OCI-LY3 (cell line): ENCODE measurements around the gene SRD5A1.

ENCODE experiments used
- H2AFZ ChIP-seq: fragments of 200-600, 300-600 bp; shearing (Covaris generic); 2 replicates; pipeline ENCODE4 v1.6.0; 2014; ENCODE audit warnings: antibody characterized with exemption, low read depth, low read length
- H3K27ac ChIP-seq: fragments of 200-600, 300-600 bp; sonication (generic); 2 replicates; pipeline ENCODE4 v1.5.1; 2014; ENCODE audit warnings: mild to moderate bottlenecking, low read length, moderate library complexity, mixed read lengths
- H3K27me3 ChIP-seq: fragments of 200-600, 300-600 bp; sonication (generic); 2 replicates; pipeline ENCODE4 v1.6.1; 2014; ENCODE audit warnings: low read depth, low read length, mixed read lengths
- H3K36me3 ChIP-seq: fragments of 200-600, 300-600 bp; sonication (generic); replicated peaks from 2 replicates; pipeline ENCODE3; 2014; ENCODE audit warnings: low read depth, low read length, mixed read lengths
- H3K4me1 ChIP-seq: fragments of 300-600, 200-600 bp; sonication (generic); 2 replicates; pipeline ENCODE4 v1.6.1; 2014; ENCODE audit warnings: low read length, mixed read lengths
- H3K4me2 ChIP-seq: fragments of 200-600, 300-600 bp; sonication (generic); 2 replicates; pipeline ENCODE4 v1.6.1; 2014; ENCODE audit warnings: low read length, mixed read lengths
- H3K4me3 ChIP-seq: fragments of 300-600, 200-600 bp; sonication (generic); 2 replicates; pipeline ENCODE4 v1.5.1; 2014; ENCODE audit warnings: antibody characterized with exemption, mild to moderate bottlenecking, low read length, moderate library complexity
- H3K79me2 ChIP-seq: fragments of 300-600, 200-600 bp; shearing (Covaris generic); 2 replicates; pipeline ENCODE4 v1.6.1; 2014; ENCODE audit warnings: mild to moderate bottlenecking, low read length, mixed read lengths
- H3K9ac ChIP-seq: fragments of 300-600, 200-600 bp; shearing (Covaris generic); 2 replicates; pipeline ENCODE4 v1.6.0; 2014; ENCODE audit warnings: mild to moderate bottlenecking, low read length, moderate library complexity
- H3K9me3 ChIP-seq: fragments of 200-600, 300-600 bp; shearing (Covaris generic); 2 replicates; pipeline ENCODE4 v1.6.1; 2014; ENCODE audit warnings: low read length, mixed read lengths; ENCODE audit not compliant: insufficient read depth
- H4K20me1 ChIP-seq: fragments of 200-600, 300-600 bp; sonication (generic); 2 replicates; pipeline ENCODE4 v1.6.1; 2016; ENCODE audit warnings: low read length, mixed read lengths; ENCODE audit not compliant: insufficient read depth
- CTCF ChIP-seq: fragments of 200-600, 300-600 bp; sonication (generic); IDR thresholded peaks from 2 replicates; pipeline ENCODE4 v1.5.1; 2014; ENCODE audit warnings: antibody characterized with exemption, low read length, low read depth
- EZH2phosphoT487 ChIP-seq: fragments of 200-600 bp; shearing (Covaris generic); IDR thresholded peaks from 2 replicates; pipeline ENCODE4 v1.6.1; 2018; ENCODE audit warnings: antibody characterized with exemption, mixed run types, low read depth

SRD5A1 gene

GRCh38 chr5:6680922-6681321 is 47.7 kb downstream of the SRD5A1 start:
- no peaks in the 10 kb centered on the region for H3K27me3 ChIP-seq
- no peak for TF ChIP-seq CTCF
- TF ChIP-seq EZH2phosphoT487 = no peak
- H3K27ac ChIP-seq = no peak overlapping the region
- H2AFZ ChIP-seq = no peak overlapping the region
- H3K9ac ChIP-seq = no peak overlapping the region
- H3K4me2 ChIP-seq = no peak overlapping the region
- no peak overlapping the region for H3K4me3 ChIP-seq
- H3K79me2 ChIP-seq = no peaks in the 10 kb centered on the region
- no peaks in the 10 kb centered on the region for H3K4me1 ChIP-seq
- no peaks in the 10 kb centered on the region for H3K9me3 ChIP-seq
- no peaks in the 10 kb centered on the region for H3K36me3 ChIP-seq
- H4K20me1 ChIP-seq = no peaks in the 10 kb centered on the region

- Histone ChIP-seq H3K4me1 (no peaks in the 10 kb centered on the region), H3K9ac (no peak overlapping the region), H3K79me2 (no peaks in the 10 kb centered on the region), H3K27me3 (no peaks in the 10 kb centered on the region), H3K4me2 (no peak overlapping the region), H3K9me3 (no peaks in the 10 kb centered on the region), H3K36me3 (no peaks in the 10 kb centered on the region), H3K4me3 (no peak overlapping the region), H4K20me1 (no peaks in the 10 kb centered on the region), H3K27ac (no peak overlapping the region), H2AFZ (no peak overlapping the region)
- no peak for TF ChIP-seq CTCF
- TF ChIP-seq EZH2phosphoT487 = no peak
These were observed 48.4 kb downstream of the SRD5A1 start for GRCh38 chr5:6681682-6682081.

GRCh38 chr5:6682239-6682638 is 49.0 kb downstream of the SRD5A1 start:
- no peak for TF ChIP-seq EZH2phosphoT487
- TF ChIP-seq CTCF = no peak
- no peak overlapping the region for H3K4me2 ChIP-seq

GRCh38 chr5:6683241-6683640 is 50.0 kb downstream of the SRD5A1 start:
- H3K9me3 ChIP-seq = no peaks in the 10 kb centered on the region
- H3K27ac ChIP-seq = no peak overlapping the region
- TF ChIP-seq EZH2phosphoT487 = no peak
- H3K9ac ChIP-seq = no peak overlapping the region
- H3K27me3 ChIP-seq = no peaks in the 10 kb centered on the region
- no peaks in the 10 kb centered on the region for H3K4me1 ChIP-seq
- H4K20me1 ChIP-seq = no peaks in the 10 kb centered on the region
- H3K4me2 ChIP-seq = no peak overlapping the region
- no peak overlapping the region for H2AFZ ChIP-seq
- no peak overlapping the region for H3K4me3 ChIP-seq
- H3K36me3 ChIP-seq = no peaks in the 10 kb centered on the region
- no peaks in the 10 kb centered on the region for H3K79me2 ChIP-seq

More at GRCh38 chr5:6682239-6682638, 49.0 kb downstream of the SRD5A1 start:
- Histone ChIP-seq H2AFZ (no peak overlapping the region), H4K20me1 (no peaks in the 10 kb centered on the region), H3K27me3 (no peaks in the 10 kb centered on the region), H3K36me3 (no peaks in the 10 kb centered on the region), H3K4me1 (no peaks in the 10 kb centered on the region), H3K9me3 (no peaks in the 10 kb centered on the region), H3K27ac (no peak overlapping the region), H3K4me3 (no peak overlapping the region), H3K9ac (no peak overlapping the region), H3K79me2 (no peaks in the 10 kb centered on the region)

- no peaks in the 10 kb centered on the region for H3K79me2 ChIP-seq
- no peak overlapping the region for H2AFZ ChIP-seq
- H3K27me3 ChIP-seq = no peaks in the 10 kb centered on the region
- no peak overlapping the region for H3K4me2 ChIP-seq
- no peak overlapping the region for H3K27ac ChIP-seq
- no peaks in the 10 kb centered on the region for H3K4me1 ChIP-seq
- no peaks in the 10 kb centered on the region for H3K36me3 ChIP-seq
- H3K9ac ChIP-seq = no peak overlapping the region
- H3K9me3 ChIP-seq = no peaks in the 10 kb centered on the region
- TF ChIP-seq CTCF (no peak), EZH2phosphoT487 (no peak)
- H4K20me1 ChIP-seq = no peaks in the 10 kb centered on the region
- H3K4me3 ChIP-seq = no peak overlapping the region
These were observed 50.8 kb downstream of the SRD5A1 start for GRCh38 chr5:6684075-6684474.
